Measurements from ENCODE around the gene TNNI3. TPM values are rescaled to one million over a fixed set of nuclear protein-coding genes. Genes with fewer than 3 reads are reported as not detected.
A peak's percentile ranks its signal among the peaks of the same experiment; 100 is the strongest.
"Not testable (repeated sequence)": the region's sequence is repeated elsewhere in the genome, so short reads cannot be mapped to it uniquely, and the experiment has no call there.

The TNNI3 gene
- total RNA-seq, 1 donor = not detected

- peak; percentile 29 for TF ChIP-seq CTCF (IDR thresholded peaks at IDR 0.05; ENCODE audit: insufficient read depth, low read length)
- peak overlapping the region; percentile 74 for H3K4me3 ChIP-seq (ENCODE audit: low read depth, low read length)
- peak; percentile 80 for DNase-seq (ENCODE audit: low read depth)
Measured at GRCh38 chr19:55173714-55174409, 16.3 kb upstream of the TNNI3 start.

- H3K4me3 ChIP-seq (ENCODE audit: low read depth, low read length) = peak overlapping the region; percentile 74
- no peak for TF ChIP-seq CTCF (IDR thresholded peaks at IDR 0.05; ENCODE audit: insufficient read depth, low read length)
- DNase-seq (ENCODE audit: low read depth) = no peak
Measured at GRCh38 chr19:55173186-55173713, 15.7 kb upstream of the TNNI3 start.

- H3K4me3 ChIP-seq (ENCODE audit: low read depth, low read length) = peak overlapping the region; percentile 74
- peak; percentile 76 for DNase-seq (ENCODE audit: low read depth)
- peak; percentile 6 for TF ChIP-seq CTCF (IDR thresholded peaks at IDR 0.05; ENCODE audit: insufficient read depth, low read length)
Measured at GRCh38 chr19:55172741-55173140, 15.2 kb upstream of the TNNI3 start.

- peak overlapping the region; percentile 74 for H3K4me3 ChIP-seq (ENCODE audit: low read depth, low read length)
- not testable (repeated sequence) for DNase-seq (ENCODE audit: low read depth)
Measured at GRCh38 chr19:55172318-55172717, 14.8 kb upstream of the TNNI3 start.

GRCh38 chr19:55171440-55171839 is 13.9 kb upstream of the TNNI3 start:
- H3K4me3 ChIP-seq (ENCODE audit: low read depth, low read length) = no peak overlapping the region
- TF ChIP-seq CTCF (IDR thresholded peaks at IDR 0.05; ENCODE audit: insufficient read depth, low read length) = no peak
- no peak for DNase-seq (ENCODE audit: low read depth)

- no peak for TF ChIP-seq CTCF (IDR thresholded peaks at IDR 0.05; ENCODE audit: insufficient read depth, low read length)
- DNase-seq (ENCODE audit: low read depth) = no peak
Measured at GRCh38 chr19:55169136-55169535, 11.6 kb upstream of the TNNI3 start.

GRCh38 chr19:55166530-55167268 is 9.2 kb upstream of the TNNI3 start, which contains the start of gene DNAAF3:
Gene DNAAF3 (minus strand): TSS chr19:55166613. CDS start chr19:55166413, 200 bp downstream.
- H3K4me3 ChIP-seq (ENCODE audit: low read depth, low read length) = peak within 1 kb of the TSS; percentile 75
- no peak for TF ChIP-seq CTCF (IDR thresholded peaks at IDR 0.05; ENCODE audit: insufficient read depth, low read length)
- DNase-seq (ENCODE audit: low read depth) = peak; percentile 97

More at GRCh38 chr19:55169136-55169535, 11.6 kb upstream of the TNNI3 start:
- H3K4me3 ChIP-seq (ENCODE audit: low read depth, low read length) = no peak overlapping the region
